GM19395 (cell line): ENCODE data around the gene SPINT2.
"Not testable (repeated sequence)": the region's sequence is repeated elsewhere in the genome, so short reads cannot be mapped to it uniquely, and the experiment has no call there.

ENCODE experiments used
- ATAC-seq: cut with Tn5 transposase; IDR thresholded peaks from one replicate; pipeline ENCODE4 v1.9.1; 2021; ENCODE audit warnings: mild to moderate bottlenecking, moderate library complexity; ENCODE audit not compliant: unreplicated experiment

Gene SPINT2

GRCh38 chr19:38234615-38235014, 29.8 kb upstream of the SPINT2 start:
- no peak for ATAC-seq

GRCh38 chr19:38239816-38240215, 24.6 kb upstream of the SPINT2 start:
- ATAC-seq: no peak

GRCh38 chr19:38243279-38243673, 21.1 kb upstream of the SPINT2 start:
- no peak for ATAC-seq

DNA sequence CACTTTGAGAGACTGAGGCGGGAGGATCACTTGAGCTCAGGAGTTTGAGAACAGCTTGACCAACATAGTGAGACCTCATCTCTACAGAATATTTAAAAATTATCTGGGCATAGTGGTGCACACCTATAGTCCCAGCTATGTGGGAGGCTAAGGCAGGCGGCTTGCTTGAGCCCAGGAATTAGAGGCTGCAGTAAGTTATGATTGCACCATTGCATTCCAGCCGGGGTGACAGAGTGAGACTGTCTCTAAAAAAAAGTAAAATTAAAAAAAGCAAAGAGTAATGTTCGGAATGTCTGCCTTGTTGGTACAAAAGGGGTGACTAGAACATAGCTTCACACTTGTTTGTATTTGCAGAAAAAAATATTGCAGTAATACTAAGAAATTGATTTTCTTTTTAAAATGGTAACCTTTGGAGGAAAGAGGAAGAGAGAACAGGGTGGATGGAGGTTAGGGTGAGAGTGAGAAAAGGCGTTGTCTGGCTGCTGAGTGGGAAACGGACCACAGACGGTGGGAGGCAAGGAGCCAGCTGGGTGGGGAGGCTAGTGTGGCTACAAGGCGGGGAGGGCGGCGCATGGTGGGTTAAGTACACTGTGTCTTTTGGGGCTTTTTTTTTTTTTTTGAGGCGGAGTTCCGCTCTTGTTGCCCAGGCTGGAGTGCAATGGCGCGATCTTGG, 18.4 kb upstream of the SPINT2 start:
- ATAC-seq: no peak

DNA sequence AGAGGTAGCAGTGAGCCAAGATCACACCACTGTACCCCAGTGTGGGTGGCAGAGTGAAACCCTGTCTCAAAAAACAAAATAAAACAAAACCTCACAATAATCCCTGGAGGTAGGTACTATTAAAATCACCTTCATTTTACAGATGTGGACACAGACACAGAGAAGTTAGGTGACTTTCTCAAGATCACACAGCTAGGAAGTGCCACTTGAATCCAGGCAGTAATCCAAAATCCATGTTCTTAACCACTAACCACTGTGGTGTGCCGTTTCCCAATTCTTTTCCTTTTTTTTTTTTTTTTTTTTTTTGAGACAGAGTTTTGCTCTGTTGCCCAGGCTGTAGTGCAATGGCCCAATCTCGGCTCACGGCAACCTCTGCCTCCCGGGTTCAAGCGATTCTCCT, 17.2 kb upstream of the SPINT2 start:
- ATAC-seq: no peak

- no peak for ATAC-seq
These were observed 16.6 kb upstream of the SPINT2 start for GRCh38 chr19:38247734-38248268.

DNA sequence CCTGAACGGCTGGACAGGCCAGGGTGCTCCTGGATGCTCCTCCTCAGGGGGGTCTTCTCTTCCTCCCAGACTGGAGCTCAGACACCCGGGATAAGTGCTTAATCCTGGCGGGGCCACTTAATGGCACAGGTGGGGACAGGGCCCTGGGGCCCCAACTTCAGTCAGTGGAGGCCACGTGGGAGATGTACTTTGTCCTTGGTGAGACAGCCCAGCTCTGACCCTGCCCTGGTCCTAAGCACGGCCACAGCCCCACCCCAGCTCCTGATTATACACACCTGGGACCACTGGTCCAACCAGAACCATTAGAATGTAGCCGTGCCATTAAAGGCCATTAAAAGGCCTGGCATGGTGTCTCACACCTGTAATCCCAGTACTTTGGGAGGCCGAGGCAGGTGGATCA, 16.0 kb upstream of the SPINT2 start:
- ATAC-seq: no peak

- ATAC-seq: no peak
These were observed 13.9 kb upstream of the SPINT2 start for GRCh38 chr19:38250428-38250820.

GRCh38 chr19:38250821-38251563, 13.4 kb upstream of the SPINT2 start:
- no peak for ATAC-seq

DNA sequence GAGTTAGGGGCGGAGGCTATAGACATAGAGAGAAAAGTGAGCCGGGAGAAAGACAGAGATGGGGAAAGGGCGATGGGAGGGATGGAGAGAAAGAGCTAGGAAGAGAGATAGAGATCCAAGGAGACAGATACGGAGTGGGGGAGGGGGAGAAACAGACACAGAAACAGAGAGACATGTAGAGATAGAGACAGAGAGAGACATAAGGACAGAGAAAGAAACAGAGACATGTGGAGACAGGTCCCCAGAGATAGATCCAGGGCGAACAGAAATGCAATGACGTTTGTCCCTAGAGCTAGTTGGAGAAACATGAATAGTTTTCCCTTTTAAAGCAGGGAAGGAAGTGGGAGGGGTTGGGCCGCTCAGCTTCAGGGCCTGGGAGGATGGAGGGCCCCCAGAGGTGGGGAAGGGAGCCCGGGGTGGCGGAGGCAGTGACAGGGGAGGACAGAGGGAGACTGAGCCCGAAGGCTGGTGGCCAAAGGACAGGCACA, 12.8 kb upstream of the SPINT2 start:
- no peak for ATAC-seq

DNA sequence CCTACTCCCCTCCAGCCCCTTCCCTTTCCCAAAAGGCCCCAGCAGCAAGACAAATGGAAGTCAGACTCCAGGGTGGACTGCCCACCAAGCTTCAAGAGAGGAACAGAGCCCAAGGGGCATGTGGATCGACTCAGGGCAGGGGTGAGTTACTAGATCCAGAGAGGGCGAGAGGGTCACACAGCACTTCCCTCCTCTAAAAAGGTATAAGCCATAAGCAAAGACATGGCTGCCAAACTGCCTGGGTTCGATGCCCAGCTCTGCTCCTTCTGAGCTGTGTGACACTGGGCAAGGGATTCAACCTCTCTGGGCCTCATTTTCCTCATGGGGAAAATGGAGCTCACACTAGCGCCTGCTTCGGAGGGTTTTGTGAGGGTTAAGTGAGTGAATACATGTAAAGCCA, 12.0 kb upstream of the SPINT2 start:
- no peak for ATAC-seq

DNA sequence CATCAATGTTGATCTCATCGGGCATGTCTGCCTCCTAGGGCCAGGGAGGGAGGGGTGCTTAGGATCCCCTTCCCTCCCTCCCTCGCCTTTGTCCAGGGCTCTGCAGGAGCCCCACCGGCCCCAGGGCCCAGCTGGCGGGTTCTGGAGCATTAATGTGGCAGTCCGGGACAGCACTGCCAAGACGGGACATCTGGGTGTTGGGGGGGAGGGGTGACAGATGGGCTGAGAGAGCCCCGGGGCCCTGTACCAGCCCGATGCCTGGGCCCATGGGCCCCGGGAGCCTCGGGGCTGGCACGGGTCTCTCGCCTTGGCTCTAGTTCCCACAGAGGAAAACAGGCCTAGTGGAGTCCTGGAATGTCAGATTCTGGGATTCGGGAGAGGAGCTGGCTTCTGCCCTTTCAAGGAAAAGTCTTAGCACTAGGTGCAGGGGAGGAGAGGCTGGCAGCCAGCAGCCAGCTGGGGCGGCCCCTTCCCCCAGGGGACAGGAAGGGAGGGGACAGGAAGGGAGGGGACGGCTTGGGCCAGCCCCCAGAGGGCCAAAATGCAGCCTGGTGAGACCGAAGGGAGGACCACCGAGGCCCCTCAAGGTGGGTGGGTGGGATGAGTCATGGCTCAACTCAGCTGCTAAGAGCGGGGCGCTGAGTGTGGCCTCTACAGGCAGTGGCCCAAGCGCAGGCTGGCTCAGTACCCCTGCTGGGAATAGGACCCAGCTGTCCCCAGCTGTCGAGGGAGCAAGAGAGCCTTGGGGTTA, 11.3 kb upstream of the SPINT2 start:
- ATAC-seq: no peak

DNA sequence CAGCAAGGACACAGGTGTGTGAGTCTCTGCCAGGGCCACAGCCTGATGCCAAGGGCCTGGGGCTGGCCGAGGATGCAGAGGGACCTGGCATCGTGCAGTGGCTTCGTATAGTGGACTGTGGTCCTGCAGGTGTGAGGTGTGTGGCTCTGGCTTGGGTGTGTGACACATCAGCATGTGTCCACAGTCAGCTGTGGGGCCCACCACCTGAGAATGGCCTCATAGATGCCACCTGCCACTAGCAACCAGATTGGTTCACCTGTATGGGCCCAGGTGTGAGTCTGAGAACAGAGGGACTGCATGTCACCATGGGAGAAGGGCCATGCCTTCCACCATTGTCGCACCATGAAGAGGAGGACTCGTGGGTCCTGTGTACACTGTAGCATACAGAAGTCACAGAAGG, 10.6 kb upstream of the SPINT2 start:
- ATAC-seq: no peak

DNA sequence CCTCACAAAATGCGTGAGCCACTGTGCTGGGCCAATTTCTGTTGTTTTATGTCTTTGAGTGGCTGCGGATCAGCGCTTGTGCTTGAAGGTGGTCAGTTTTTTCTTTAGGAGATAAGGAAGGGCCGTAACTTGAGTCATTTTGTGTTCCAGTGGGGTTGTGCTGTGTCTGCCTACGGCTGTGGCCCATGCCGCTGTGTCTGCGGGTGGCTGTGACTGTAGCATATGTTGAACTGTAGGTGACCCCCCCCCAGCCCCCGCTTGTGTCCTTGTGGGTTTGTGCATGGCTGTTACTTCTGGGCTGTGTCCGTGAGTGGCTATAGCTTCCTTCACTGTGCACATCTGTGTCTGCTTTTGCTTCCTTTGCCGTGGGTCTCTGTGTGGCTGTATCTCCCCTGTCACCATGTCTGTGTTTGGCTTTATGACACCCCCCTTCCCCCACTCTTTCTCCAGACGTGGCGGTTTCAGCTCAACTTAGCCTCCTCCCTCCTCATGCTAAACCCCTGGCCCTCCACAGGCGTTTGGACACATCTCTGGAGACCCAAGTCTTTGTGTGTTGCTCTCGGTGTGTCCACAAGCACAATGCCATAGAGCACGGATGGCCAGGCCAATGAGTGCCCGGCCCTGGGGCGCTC, 8.9 kb upstream of the SPINT2 start:
- no peak for ATAC-seq

DNA sequence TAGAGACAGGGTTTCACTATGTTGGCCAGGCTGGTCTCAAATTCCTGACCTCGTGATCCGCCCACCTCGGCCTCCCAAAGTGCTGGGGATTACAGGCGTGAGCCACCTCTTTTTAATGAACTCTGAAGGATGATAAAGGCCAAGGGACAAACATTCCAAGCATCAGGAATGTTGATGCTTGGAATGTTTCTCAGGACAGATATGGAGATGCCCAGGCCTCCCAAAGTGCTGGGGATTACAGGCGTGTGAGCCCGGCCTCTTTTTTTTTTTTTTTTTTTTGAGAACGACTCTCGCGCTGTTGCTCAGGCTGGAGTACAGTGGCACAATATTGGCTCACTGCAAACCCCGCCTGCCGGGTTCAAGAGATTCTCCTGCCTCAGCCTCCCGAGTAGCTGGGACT, 2.4 kb upstream of the SPINT2 start:
- ATAC-seq: not testable (repeated sequence)

DNA sequence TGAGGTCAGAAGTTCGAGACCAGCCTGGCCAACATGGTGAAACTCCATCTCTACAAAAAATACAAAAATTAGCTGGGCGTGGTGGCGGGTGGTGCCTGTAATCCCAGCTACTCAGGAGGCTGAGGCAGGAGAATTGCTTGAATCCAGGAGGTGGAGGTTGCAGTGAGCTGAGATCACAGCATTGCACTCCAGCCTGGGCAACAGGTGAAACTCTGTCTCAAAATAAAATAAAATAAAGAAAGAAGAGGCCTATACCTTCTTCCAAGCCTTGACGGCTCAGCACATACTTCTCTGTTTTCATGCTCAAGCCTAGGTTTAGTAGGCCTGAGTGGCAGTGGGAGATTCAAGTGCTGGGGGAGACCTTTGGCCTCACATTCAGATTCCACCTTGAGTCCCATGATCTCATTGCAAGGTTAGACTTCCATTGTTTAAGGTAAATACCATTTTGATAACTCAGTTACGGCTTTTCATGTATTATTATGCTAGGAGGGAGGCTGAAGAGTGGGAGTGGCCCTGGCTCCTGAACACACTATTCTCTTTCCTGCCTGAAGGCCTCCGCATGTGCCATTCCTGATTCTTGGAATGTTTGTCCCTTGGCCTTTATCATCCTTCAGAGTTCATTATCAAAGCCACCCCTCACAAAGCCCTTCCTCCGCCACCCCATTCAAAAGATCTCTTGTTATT, 1.6 kb upstream of the SPINT2 start:
- ATAC-seq: no peak

DNA sequence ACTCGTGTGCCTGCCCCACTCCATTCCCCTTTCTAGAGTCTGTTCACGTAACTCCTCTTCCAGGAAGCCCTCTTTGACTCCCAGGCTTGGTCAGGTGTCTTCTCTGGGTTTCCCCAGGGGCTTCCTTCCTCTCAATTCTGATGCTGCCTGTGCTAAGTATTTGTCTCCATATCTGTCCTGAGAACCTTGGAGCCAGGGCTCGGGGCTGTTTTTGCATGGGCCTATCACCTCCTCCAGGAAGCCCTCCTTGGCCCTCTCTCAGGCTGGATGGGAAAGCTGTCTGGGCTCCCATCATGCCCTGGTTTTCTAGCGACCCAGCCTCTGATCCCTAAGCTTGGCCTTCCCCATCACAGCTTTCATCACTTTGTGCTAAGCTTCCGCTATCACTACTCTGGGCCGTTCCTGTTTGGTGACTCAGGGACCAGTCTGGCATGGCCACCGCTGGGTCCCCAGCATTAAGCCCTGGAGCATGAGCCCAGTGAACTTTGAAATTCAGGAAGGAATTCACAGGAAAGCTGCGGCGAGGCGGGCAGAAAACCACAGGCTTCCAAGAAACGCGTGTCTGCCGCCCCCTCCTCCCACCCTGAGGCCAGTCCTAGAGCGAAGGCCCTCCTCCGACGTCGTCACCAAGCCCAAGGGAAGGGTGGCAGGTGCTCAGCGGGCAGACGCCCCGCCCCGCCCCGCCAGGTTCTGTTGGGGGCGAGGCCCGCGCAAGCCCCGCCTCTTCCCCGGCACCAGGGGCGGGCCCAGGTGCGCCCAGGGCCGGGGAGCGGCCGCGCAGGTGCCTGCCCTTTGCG, 486 bp upstream of the SPINT2 start:
- ATAC-seq: no peak

DNA sequence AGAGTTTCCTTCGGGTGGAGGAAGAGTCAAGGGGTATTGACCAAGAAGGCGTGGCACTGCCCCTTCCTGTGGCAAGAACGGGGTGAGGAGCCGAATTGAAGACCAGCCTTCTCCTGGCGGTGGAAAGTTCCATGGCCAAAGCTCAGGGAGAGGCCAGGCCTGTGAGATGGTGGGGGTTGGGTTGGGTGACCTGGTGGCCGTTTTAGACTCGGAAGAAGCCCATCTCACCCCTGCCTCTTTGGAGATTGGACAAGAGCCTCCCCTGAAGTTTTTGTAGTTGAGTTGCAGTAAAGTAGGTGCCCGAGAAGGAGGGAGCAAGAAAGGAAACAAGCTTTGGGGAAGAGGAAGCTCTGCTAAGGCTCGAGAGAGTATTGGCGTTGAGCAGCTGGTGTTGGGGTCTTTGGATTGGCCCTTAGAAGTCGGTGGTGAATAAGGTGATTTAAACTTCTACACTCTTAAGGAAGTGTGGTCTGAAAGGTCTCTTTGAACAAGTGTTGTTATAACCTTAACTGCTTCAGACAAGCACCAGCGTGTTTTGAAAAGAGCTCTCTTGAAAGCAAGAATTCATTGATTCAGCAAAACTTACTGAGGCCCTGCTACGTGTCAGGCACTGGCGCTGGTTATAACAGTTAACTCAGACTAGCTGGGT, 964 bp downstream of the SPINT2 start:
- ATAC-seq: no peak

DNA sequence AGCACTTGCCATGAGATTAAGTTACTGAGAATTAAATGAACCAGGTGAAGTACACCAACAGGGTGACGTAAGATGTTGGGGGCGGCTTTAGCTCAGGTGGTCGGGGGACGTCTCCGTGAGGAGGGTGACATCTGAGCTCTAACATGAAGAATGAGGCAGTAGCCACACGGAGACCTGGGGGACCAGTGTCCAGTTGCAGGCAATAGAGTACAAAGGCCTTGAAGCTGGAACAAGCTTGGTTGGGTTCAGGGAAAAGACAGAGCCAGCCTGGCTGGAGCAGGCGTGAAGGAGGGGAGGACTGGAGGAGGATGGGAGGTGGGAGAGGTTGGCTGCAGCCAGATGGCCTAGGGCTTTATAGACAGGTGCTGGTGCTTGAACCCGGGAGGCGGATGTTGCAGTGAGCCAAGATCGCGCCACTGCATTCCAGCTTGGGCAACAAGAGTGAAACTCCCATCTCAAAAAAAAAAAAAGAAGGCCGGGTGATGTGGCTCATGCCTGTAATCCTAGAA, 1.6 kb downstream of the SPINT2 start:
- no peak for ATAC-seq
